GM20000 (cell line): ENCODE data around the gene TGIF1.
A peak's percentile ranks its signal among the peaks of the same experiment; 100 is the strongest.

Experiments
- DNase-seq: peaks from one replicate; pipeline ENCODE4 v3.0.0; 2012; ENCODE audit warnings: low spot score
- TF ChIP-seq, protein P1 (sequence below): IDR thresholded peaks from 2 replicates; pipeline ENCODE4 v1.5.1; 2012; ENCODE audit warnings: mild to moderate bottlenecking, control low read depth; ENCODE audit errors: extremely low read depth, missing control alignments

TGIF1 gene

DNA sequence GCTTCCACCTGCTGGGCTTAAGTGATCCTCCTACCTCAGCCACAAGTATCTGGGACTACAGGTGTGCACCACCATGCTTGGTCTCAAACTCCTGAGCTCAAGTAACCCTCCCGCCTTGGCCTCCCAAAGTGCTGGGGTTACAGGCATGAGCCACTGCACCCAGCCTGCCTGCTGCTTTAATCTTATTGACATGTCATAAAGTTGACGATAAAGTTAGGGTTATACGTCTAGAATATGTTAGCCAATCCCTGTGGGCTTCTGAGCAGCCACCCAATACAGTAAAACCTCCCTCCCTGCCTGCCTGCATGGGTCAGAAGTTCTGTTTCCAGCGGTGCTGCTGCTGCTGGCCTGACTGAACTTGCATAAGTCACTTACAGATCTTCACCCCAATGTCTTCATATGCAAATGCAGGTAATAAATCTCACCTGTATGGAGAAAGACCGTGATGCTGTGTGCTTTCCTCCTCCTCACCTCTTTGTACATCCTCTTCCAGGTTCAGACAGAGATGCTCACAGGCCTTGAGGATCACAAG lies 30.1 kb downstream of the TGIF1 start:
- no peak for DNase-seq
- TF ChIP-seq, protein P1, sequence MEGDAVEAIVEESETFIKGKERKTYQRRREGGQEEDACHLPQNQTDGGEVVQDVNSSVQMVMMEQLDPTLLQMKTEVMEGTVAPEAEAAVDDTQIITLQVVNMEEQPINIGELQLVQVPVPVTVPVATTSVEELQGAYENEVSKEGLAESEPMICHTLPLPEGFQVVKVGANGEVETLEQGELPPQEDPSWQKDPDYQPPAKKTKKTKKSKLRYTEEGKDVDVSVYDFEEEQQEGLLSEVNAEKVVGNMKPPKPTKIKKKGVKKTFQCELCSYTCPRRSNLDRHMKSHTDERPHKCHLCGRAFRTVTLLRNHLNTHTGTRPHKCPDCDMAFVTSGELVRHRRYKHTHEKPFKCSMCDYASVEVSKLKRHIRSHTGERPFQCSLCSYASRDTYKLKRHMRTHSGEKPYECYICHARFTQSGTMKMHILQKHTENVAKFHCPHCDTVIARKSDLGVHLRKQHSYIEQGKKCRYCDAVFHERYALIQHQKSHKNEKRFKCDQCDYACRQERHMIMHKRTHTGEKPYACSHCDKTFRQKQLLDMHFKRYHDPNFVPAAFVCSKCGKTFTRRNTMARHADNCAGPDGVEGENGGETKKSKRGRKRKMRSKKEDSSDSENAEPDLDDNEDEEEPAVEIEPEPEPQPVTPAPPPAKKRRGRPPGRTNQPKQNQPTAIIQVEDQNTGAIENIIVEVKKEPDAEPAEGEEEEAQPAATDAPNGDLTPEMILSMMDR, result no peak

DNA sequence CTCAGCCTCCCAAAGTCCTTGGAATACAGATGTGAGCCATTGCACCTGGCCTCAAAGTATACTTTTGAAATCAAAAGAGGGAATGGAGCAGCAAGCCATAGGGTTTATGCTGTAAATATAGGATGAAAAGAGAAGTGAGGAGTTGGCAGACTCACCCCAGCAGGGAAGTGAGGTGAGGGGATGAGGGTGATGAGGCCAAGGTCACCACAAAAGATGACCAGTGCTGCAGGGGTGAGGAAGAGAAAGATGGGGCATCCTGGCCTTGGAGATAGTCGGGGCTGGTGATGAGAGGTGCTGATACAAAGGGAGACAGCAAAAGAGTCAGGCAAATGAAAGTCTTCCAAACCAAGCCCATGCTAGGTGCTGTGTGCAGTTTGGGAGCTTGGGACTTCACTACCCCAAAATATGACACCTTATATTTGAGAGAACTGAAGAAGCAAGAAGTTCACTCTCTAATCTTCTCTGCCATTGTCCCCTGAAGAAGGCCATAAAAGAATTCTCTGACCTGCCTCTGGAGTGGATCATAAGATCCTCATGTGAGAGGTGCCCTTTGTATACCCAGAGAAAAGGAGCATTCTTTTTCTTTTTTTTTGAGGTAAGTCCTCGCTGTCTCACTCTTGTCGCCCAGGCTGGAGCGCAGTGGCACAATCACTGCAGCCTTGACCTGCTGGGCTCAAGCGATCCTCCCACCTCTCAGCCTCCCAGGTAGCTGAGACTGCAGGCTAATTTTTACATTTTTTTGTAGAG lies 31.0 kb downstream of the TGIF1 start:
- no peak for DNase-seq
- TF ChIP-seq, protein P1, result no peak

DNA sequence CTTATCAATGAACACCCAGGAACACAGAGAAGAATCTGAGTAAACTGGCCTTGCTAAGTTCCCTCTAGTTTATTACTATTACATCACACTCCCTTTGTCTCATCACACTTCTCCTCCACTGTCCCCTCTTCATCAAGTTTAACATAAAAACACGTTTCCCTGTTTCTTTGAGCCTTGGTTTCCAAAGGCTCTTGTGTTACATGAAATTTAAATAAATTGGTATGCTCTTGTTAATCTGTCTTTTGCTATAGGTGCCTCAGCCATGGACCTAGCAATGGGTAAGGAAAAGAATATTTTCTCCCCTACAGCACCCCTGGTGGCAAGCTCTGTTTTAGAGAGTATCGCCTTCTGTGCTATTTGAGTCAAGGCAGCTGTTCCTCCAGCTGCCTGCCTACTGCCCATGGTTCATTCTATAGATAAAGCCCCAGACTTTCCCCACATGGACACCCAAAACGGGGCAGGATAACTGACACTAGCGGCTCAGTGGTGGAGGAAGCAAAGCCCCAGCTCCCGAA lies 31.8 kb downstream of the TGIF1 start:
- TF ChIP-seq, protein P1, result peak; percentile 29
- DNase-seq, result peak; percentile 43

DNA sequence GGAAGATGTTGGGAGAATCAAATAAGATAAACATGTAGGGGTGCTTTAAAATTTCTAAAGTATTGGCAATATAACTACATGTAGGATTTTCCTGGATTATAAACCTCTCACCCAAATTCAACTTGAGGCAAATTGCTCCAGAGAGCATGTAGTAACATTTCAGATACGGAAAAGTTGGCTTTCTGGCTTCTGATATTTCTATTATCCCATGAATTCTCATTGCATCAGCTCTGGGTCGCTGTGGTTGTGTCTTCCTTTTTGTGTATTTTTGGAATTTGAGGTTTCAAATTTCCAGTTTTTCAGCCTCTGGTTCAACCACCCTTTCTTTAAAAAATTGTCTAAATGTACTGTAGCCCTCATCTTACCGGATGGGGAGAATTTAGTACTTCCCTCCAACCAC lies 32.3 kb downstream of the TGIF1 start:
- TF ChIP-seq, protein P1, result no peak

DNA sequence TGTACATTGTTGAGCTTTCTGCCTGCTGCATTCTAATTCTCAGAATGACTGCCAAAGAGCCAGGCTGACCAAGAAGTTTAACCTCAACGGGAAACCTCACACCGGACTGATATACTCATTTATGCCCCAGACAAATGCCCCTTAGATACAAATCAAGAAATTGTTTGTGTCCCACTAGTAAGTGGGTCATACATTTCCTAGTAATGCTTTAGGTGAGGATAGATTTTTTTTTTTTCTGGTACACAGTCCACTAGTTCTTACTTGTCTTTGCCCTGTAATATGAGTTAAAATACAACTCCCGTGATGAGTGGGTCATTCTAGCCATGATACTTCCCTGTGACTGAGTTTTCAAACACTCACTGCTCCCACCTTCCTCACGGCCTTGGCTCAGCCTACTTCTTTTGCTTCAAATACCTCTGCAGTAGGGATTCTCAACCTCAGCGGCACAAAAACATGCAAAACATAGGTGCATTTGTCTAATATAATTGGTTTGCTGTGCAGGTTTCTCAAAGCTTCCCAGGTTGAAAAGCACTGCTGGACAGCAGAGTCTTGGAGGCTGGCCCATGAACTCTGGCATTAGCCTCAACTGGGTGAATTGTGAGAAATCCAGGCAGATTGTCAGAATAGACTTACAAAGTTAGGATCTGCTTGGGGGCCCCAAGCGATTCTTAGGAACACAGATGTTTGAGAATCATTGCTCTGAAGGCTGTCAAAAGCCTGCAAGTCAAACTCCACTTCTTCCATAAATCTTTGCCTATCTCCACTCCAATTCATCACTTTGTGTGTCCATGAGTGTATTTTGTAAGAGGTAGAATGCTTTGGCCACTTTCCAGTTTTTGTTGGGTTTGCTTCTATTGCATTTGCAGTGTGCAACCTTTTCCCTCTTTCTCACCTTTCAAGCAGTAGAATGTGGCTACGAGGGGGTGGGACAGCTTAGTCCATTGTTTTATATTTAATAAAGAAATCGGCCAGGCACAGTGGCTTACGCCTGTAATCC lies 35.5 kb downstream of the TGIF1 start:
- no peak for DNase-seq
- TF ChIP-seq, protein P1, result no peak

More for the DNA sequence above, 32.3 kb downstream of the TGIF1 start:
- no peak for DNase-seq

DNA sequence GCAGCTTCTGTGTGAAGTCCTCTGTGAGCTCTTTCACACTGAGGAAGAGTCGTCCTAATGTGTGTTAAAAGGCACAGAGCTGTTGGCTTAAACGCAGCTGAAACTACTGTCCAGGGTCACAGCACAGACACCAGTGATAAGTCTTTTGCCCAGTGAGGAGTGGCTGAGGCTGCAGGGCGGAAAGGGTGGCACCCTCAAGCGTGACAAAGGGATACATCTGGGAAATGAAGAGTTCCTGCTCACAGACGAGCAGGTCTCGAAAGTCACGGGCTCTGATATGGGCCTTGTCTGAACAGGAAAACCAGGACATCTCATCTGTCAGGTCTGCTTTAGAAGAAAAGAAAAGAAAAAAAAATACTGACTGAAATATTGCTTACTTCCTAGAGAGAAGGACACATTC lies 36.5 kb downstream of the TGIF1 start:
- DNase-seq, result no peak
- TF ChIP-seq, protein P1, result no peak
